Astrocyte of the hippocampus (primary cell): ENCODE data around the gene TBCE.
A peak's percentile ranks its signal among the peaks of the same experiment; 100 is the strongest.
"Not testable (repeated sequence)": the region's sequence is repeated elsewhere in the genome, so short reads cannot be mapped to it uniquely, and the experiment has no call there.

Experiments used
- DNase-seq: peaks from one replicate; pipeline ENCODE4 v3.0.0; 2011; ENCODE audit warnings: low read depth, low spot score

The TBCE gene

GRCh38 chr1:235450886-235451483 is 83.8 kb downstream of the TBCE start:
- peak; percentile 15 for DNase-seq

- no peak for DNase-seq
Measured at GRCh38 chr1:235454021-235454420, 86.8 kb downstream of the TBCE start.

GRCh38 chr1:235455097-235455496 is 87.9 kb downstream of the TBCE start:
- DNase-seq: no peak

GRCh38 chr1:235455823-235456222 is 88.6 kb downstream of the TBCE start:
- DNase-seq: no peak

GRCh38 chr1:235457856-235458255 is 90.6 kb downstream of the TBCE start:
- not testable (repeated sequence) for DNase-seq

GRCh38 chr1:235460770-235461169 is 93.5 kb downstream of the TBCE start:
- DNase-seq: no peak

GRCh38 chr1:235461954-235462353 is 94.7 kb downstream of the TBCE start:
- no peak for DNase-seq

- not testable (repeated sequence) for DNase-seq
Measured at GRCh38 chr1:235462832-235463231, 95.6 kb downstream of the TBCE start.

GRCh38 chr1:235465066-235465465 is 97.8 kb downstream of the TBCE start:
- no peak for DNase-seq

GRCh38 chr1:235468004-235468403 is 100.8 kb downstream of the TBCE start:
- DNase-seq: peak; percentile 47

GRCh38 chr1:235468970-235469369 is 101.7 kb downstream of the TBCE start:
- DNase-seq: peak; percentile 80

GRCh38 chr1:235469897-235470296 is 102.7 kb downstream of the TBCE start:
- DNase-seq: not testable (repeated sequence)

- DNase-seq: no peak
Measured at GRCh38 chr1:235470741-235471439, 103.7 kb downstream of the TBCE start.

- DNase-seq: no peak
Measured at GRCh38 chr1:235473806-235474205, 106.6 kb downstream of the TBCE start.

GRCh38 chr1:235483090-235483489 is 115.9 kb downstream of the TBCE start:
- no peak for DNase-seq

GRCh38 chr1:235485558-235485957 is 118.3 kb downstream of the TBCE start:
- no peak for DNase-seq

- no peak for DNase-seq
Measured at GRCh38 chr1:235486321-235486720, 119.1 kb downstream of the TBCE start.

GRCh38 chr1:235491644-235492043 is 124.4 kb downstream of the TBCE start:
- no peak for DNase-seq

GRCh38 chr1:235494531-235494930 is 127.3 kb downstream of the TBCE start:
- no peak for DNase-seq

- DNase-seq: no peak
Measured at GRCh38 chr1:235495030-235495429, 127.8 kb downstream of the TBCE start.

GRCh38 chr1:235495551-235495950 is 128.3 kb downstream of the TBCE start:
- DNase-seq: no peak

- DNase-seq: peak; percentile 30
Measured at GRCh38 chr1:235500971-235501540, 133.8 kb downstream of the TBCE start.
